Measurements from ENCODE around the gene TMEM108.

GRCh38 chr3:133283958-133284807 lies 246.0 kb downstream of the TMEM108 start:
- TF ChIP-seq ZFP3 (CRISPR knock-in tag; IDR thresholded peaks at IDR 0.05) = no peak
- TF ChIP-seq PPARA (CRISPR knock-in tag; IDR thresholded peaks at IDR 0.05; ENCODE audit: borderline replicate concordance) = no peak
- TF ChIP-seq ZFP30 (CRISPR knock-in tag; IDR thresholded peaks at IDR 0.05) = no peak
- no peak for TF ChIP-seq ARNTL (CRISPR knock-in tag; IDR thresholded peaks at IDR 0.05; ENCODE audit: borderline replicate concordance, low read depth)
- TF ChIP-seq ZNF565 (CRISPR knock-in tag; conservative IDR thresholded peaks at IDR 0.05; ENCODE audit: low read depth) = no peak
- TF ChIP-seq CSDC2 (CRISPR knock-in tag; IDR thresholded peaks at IDR 0.05) = no peak
- TF ChIP-seq POU6F1 (CRISPR knock-in tag; IDR thresholded peaks at IDR 0.05; ENCODE audit: borderline replicate concordance, low read depth) = no peak
- no peak for TF ChIP-seq BACH2 (CRISPR knock-in tag; IDR thresholded peaks at IDR 0.05; ENCODE audit: borderline replicate concordance)
- no peak for TF ChIP-seq ZC3H10 (CRISPR knock-in tag; IDR thresholded peaks at IDR 0.05)
- no peak for TF ChIP-seq SNAI2 (CRISPR knock-in tag; IDR thresholded peaks at IDR 0.05)
- no peak for TF ChIP-seq ZNF70 (CRISPR knock-in tag; IDR thresholded peaks at IDR 0.05)
